WTC11 (cell line): ENCODE measurements around the gene ADSL. TPM values are rescaled to one million over a fixed set of nuclear protein-coding genes. Genes with fewer than 3 reads are reported as not detected.

ENCODE experiments used
- ATAC-seq: fragments of 200-7000 bp; cut with Tn5 transposase; 2 replicates; pipeline ENCODE4 v1.10.0; 2021; ENCODE audit warnings: mild to moderate bottlenecking, moderate library complexity
- CTCF ChIA-PET: fragments of 300-600 bp; sonication (Branson Sonifier 250); formaldehyde crosslinking; loops from one replicate; lab custom pipeline; 2021; ENCODE audit warnings: antibody characterized with exemption; lab: Charles Lee
- POLR2A ChIA-PET: fragments of 350-600 bp; sonication (Branson Sonifier 250); formaldehyde crosslinking; loops from one replicate; lab custom pipeline; 2021; ENCODE audit warnings: antibody characterized with exemption; lab: Charles Lee
- DNase-seq: peaks from one replicate; pipeline ENCODE4 v3.0.0; 2021; ENCODE audit warnings: low spot score
- H3K27ac Mint-ChIP-seq: 2 replicates; pipeline ENCODE4 v1.8.0; 2021; ENCODE audit warnings: mixed read lengths
- H3K27me3 Mint-ChIP-seq: 2 replicates; pipeline ENCODE4 v1.8.0; 2021; ENCODE audit warnings: low read depth, mild to moderate bottlenecking, moderate library complexity, mixed read lengths
- H3K36me3 Mint-ChIP-seq: 2 replicates; pipeline ENCODE4 v1.8.0; 2021; ENCODE audit warnings: mixed read lengths
- H3K4me1 Mint-ChIP-seq: 2 replicates; pipeline ENCODE4 v1.8.0; 2022; ENCODE audit warnings: mixed read lengths
- H3K4me3 Mint-ChIP-seq: 2 replicates; pipeline ENCODE4 v1.8.0; 2021; ENCODE audit warnings: mild to moderate bottlenecking, moderate library complexity, mixed read lengths
- H3K9me3 Mint-ChIP-seq: 2 replicates; pipeline ENCODE4 v1.8.0; 2021; ENCODE audit warnings: mixed read lengths
- AFF4 ChIP-seq: sonication (generic); formaldehyde crosslinking; IDR thresholded peaks from 2 replicates; pipeline ENCODE4 v1.8.1; 2023; ENCODE audit warnings: mild to moderate bottlenecking, missing genetic modification reagents, borderline replicate concordance
- CBFB ChIP-seq: sonication (generic); formaldehyde crosslinking; IDR thresholded peaks from 2 replicates; pipeline ENCODE4 v1.8.1; 2022; ENCODE audit warnings: mild to moderate bottlenecking, low read depth, missing genetic modification reagents
- CREM ChIP-seq: sonication (generic); formaldehyde crosslinking; IDR thresholded peaks from 2 replicates; pipeline ENCODE4 v1.8.1; 2022; ENCODE audit warnings: mild to moderate bottlenecking, missing genetic modification reagents, moderate library complexity
- EMX1 ChIP-seq: fragments of 250-450 bp; sonication (Bioruptor Pico); IDR thresholded peaks from 2 replicates; pipeline ENCODE4 v1.8.0; 2021; ENCODE audit warnings: mild to moderate bottlenecking
- ESRRA ChIP-seq: sonication (generic); formaldehyde crosslinking; IDR thresholded peaks from 2 replicates; pipeline ENCODE4 v1.8.1; 2022; ENCODE audit warnings: mild to moderate bottlenecking, missing genetic modification reagents, borderline replicate concordance
- FOXP4 ChIP-seq: sonication (generic); formaldehyde crosslinking; IDR thresholded peaks from 2 replicates; pipeline ENCODE4 v1.8.0; 2022; ENCODE audit warnings: mild to moderate bottlenecking, missing genetic modification reagents
- IRF1 ChIP-seq: sonication (generic); formaldehyde crosslinking; IDR thresholded peaks from 2 replicates; pipeline ENCODE4 v1.8.0; 2023; ENCODE audit warnings: missing genetic modification reagents
- MXD4 ChIP-seq: fragments of 250-450 bp; sonication (Bioruptor Pico); IDR thresholded peaks from 2 replicates; pipeline ENCODE4 v1.8.0; 2021; ENCODE audit warnings: mild to moderate bottlenecking, moderate library complexity, borderline replicate concordance
- NFATC4 ChIP-seq: fragments of 250-450 bp; sonication (Bioruptor Pico); IDR thresholded peaks from 2 replicates; pipeline ENCODE4 v1.9.0; 2021; ENCODE audit warnings: mild to moderate bottlenecking
- NR2C2 ChIP-seq: sonication (generic); formaldehyde crosslinking; IDR thresholded peaks from 2 replicates; pipeline ENCODE4 v1.8.0; 2022; ENCODE audit warnings: mild to moderate bottlenecking, missing genetic modification reagents
- SOX15 ChIP-seq: fragments of 250-450 bp; sonication (Bioruptor Pico); IDR thresholded peaks from 2 replicates; pipeline ENCODE4 v1.9.0; 2021; ENCODE audit warnings: mild to moderate bottlenecking
- TEAD4 ChIP-seq: sonication (generic); formaldehyde crosslinking; IDR thresholded peaks from 2 replicates; pipeline ENCODE4 v1.8.0; 2022; ENCODE audit warnings: mild to moderate bottlenecking, missing genetic modification reagents
- ZMAT4 ChIP-seq: fragments of 250-450 bp; sonication (Bioruptor Pico); IDR thresholded peaks from 2 replicates; pipeline ENCODE4 v1.9.0; 2021; ENCODE audit warnings: mild to moderate bottlenecking
- ZNF121 ChIP-seq: sonication (generic); formaldehyde crosslinking; IDR thresholded peaks from 2 replicates; pipeline ENCODE4 v1.8.0; 2023; ENCODE audit warnings: missing genetic modification reagents
- ZNF219 ChIP-seq: sonication (generic); formaldehyde crosslinking; IDR thresholded peaks from 2 replicates; pipeline ENCODE4 v1.8.0; 2023; ENCODE audit warnings: missing genetic modification reagents, mild to moderate bottlenecking, borderline replicate concordance
- ZNF317 ChIP-seq: sonication (generic); formaldehyde crosslinking; IDR thresholded peaks from 2 replicates; pipeline ENCODE4 v1.8.1; 2023; ENCODE audit warnings: low read depth, mild to moderate bottlenecking, moderate library complexity, missing genetic modification reagents, borderline replicate concordance
- ZNF425 ChIP-seq: fragments of 250-450 bp; sonication (Bioruptor Pico); conservative IDR thresholded peaks from 2 replicates; pipeline ENCODE4 v1.9.0; 2021; ENCODE audit warnings: mild to moderate bottlenecking
- ZNF512 ChIP-seq: sonication (generic); formaldehyde crosslinking; IDR thresholded peaks from 2 replicates; pipeline ENCODE4 v1.8.1; 2022; ENCODE audit warnings: missing genetic modification reagents, borderline replicate concordance
- total RNA-seq: library from RNA; stranded (reverse); gene quantifications from 3 replicates; pipeline ENCODE4 v1.2.3, GENCODE V29; 2021

Gene ADSL
- total RNA-seq, 1 experiment from 2014 or later = 154 TPM

GRCh38 chr22:40341604-40342003 is 4.7 kb upstream of the ADSL start:
- H3K36me3 Mint-ChIP-seq = no peaks in the 10 kb centered on the region
- H3K27me3 Mint-ChIP-seq = no peaks in the 10 kb centered on the region; the same call in 1 of the 2 replicates
- no peak overlapping the region for H3K4me3 Mint-ChIP-seq
- H3K27ac Mint-ChIP-seq = 0 out of 2 replicates have a peak overlapping the region, but pooled peaks have one; percentile 15
- POLR2A ChIA-PET = no interaction called here
- H3K4me1 Mint-ChIP-seq = no peaks in the 10 kb centered on the region; the same call in 1 of the 2 replicates
- DNase-seq = no peak
- peak; percentile 94 for TF ChIP-seq ZNF121 (CRISPR knock-in tag)
- TF ChIP-seq AFF4 (CRISPR knock-in tag) = no peak
- TF ChIP-seq, all 79 proteins: peak for 1
- H3K9me3 Mint-ChIP-seq = no peaks in the 10 kb centered on the region
- ATAC-seq = no peak
- CTCF ChIA-PET = no interaction called here

- H3K27ac Mint-ChIP-seq = no peak overlapping the region
- ATAC-seq = no peak
- no peaks in the 10 kb centered on the region for H3K36me3 Mint-ChIP-seq
- H3K4me3 Mint-ChIP-seq = no peak overlapping the region
- peaks cover 4% of the 10 kb centered on the region for H3K4me1 Mint-ChIP-seq
- CTCF ChIA-PET = no interaction called here
- TF ChIP-seq SOX15 = no peak
- no peak for TF ChIP-seq ESRRA (CRISPR knock-in tag)
- TF ChIP-seq ZNF425 (CRISPR knock-in tag) = no peak
- no peak for TF ChIP-seq NR2C2 (CRISPR knock-in tag)
- no peak for TF ChIP-seq ZMAT4
- TF ChIP-seq CREM = no peak
- no peak for TF ChIP-seq TEAD4
- TF ChIP-seq ZNF317 = no peak
- no peak for TF ChIP-seq NFATC4
- TF ChIP-seq IRF1 = no peak
- no peak for TF ChIP-seq ZNF219 (CRISPR knock-in tag)
- no peak for TF ChIP-seq CBFB (CRISPR knock-in tag)
- no peaks in the 10 kb centered on the region; the same call in 1 of the 2 replicates for H3K27me3 Mint-ChIP-seq
- H3K9me3 Mint-ChIP-seq = no peaks in the 10 kb centered on the region
- POLR2A ChIA-PET = no interaction called here
- no peak for DNase-seq
Observed at GRCh38 chr22:40342521-40342920, 3.8 kb upstream of the ADSL start.

GRCh38 chr22:40345271-40345670 is 1.0 kb upstream of the ADSL start:
- CTCF ChIA-PET = interaction anchor here (0.7 to 1.5 kb wide), 3 partner anchors 12 to 203 kb away, joined by 3 to 4 read pairs (median 3); no protein-coding TSS in a partner anchor
- ATAC-seq = no peak
- POLR2A ChIA-PET = interaction anchor here (0.5 to 1.3 kb wide), 4 partner anchors 14 to 870 kb away, joined by 3 to 16 read pairs (median 7); no protein-coding TSS in a partner anchor
- no peak for TF ChIP-seq FOXP4 (CRISPR knock-in tag)
- no peak for TF ChIP-seq MXD4
- no peak for TF ChIP-seq EMX1 (CRISPR knock-in tag)
- no peak for TF ChIP-seq ZNF512 (CRISPR knock-in tag)

More at GRCh38 chr22:40345271-40345670, 1.0 kb upstream of the ADSL start:
- Mint-ChIP-seq H3K4me1 (peaks cover 12% of the 10 kb centered on the region), H3K9me3 (no peaks in the 10 kb centered on the region), H3K36me3 (peaks cover 15% of the 10 kb centered on the region), H3K4me3 (peak overlapping the region; percentile 96), H3K27ac (no peak overlapping the region), H3K27me3 (no peaks in the 10 kb centered on the region)
- no peak for DNase-seq
